CD4-positive, alpha-beta memory T cell (primary cell): ENCODE measurements around the gene VSTM2L. TPM values are rescaled to one million over a fixed set of nuclear protein-coding genes. Genes with fewer than 3 reads are reported as not detected.
"Not testable (repeated sequence)": the region's sequence is repeated elsewhere in the genome, so short reads cannot be mapped to it uniquely, and the experiment has no call there.

Source experiments
- CTCF ChIA-PET: fragments of 350-600 bp; sonication (Branson Sonifier 250); formaldehyde crosslinking; loops from one replicate; lab custom pipeline; 2021; ENCODE audit warnings: inconsistent platforms; ENCODE audit not compliant: partially characterized antibody; lab: Charles Lee
- POLR2A ChIA-PET: fragments of 350-600 bp; sonication (Branson Sonifier 250); formaldehyde crosslinking; loops from one replicate; lab custom pipeline; 2021; ENCODE audit not compliant: partially characterized antibody; lab: Charles Lee
- DNase-seq, 5 donors: peaks; one replicate each; pipeline versions ENCODE4 v3.0.0 to v3.0.0-alpha.2; 2020 to 2022; ENCODE audit warnings: mixed read lengths in 1 of 5
- H3K27ac ChIP-seq: one replicate; pipeline ENCODE4 v1.7.0; 2013; ENCODE audit warnings: low read depth, low read length
- H3K27me3 ChIP-seq: 2 replicates; pipeline ENCODE4 v1.7.0; 2013; ENCODE audit warnings: mild to moderate bottlenecking, low read length, moderate library complexity; ENCODE audit not compliant: insufficient read depth
- H3K36me3 ChIP-seq: 2 replicates; pipeline ENCODE4 v1.7.0; 2013; ENCODE audit warnings: mild to moderate bottlenecking, low read length, moderate library complexity; ENCODE audit not compliant: insufficient read depth
- H3K4me1 ChIP-seq: 2 replicates; pipeline ENCODE4 v1.7.0; 2013; ENCODE audit warnings: mild to moderate bottlenecking, low read length, moderate library complexity; ENCODE audit not compliant: insufficient read depth
- H3K4me3 ChIP-seq, 2 donors: one replicate each; pipeline ENCODE4 v1.7.0; 2013; ENCODE audit warnings: low read length in 2 of 2, mild to moderate bottlenecking in 1 of 2
- H3K9me3 ChIP-seq, 2 donors: one replicate each; pipeline ENCODE4 v1.7.0; 2013; ENCODE audit warnings: low read length in 2 of 2, control low read depth in 1 of 2; ENCODE audit not compliant: control insufficient read depth in 1 of 2
- H3K27ac Mint-ChIP-seq, 7 donors: one replicate each; pipeline ENCODE4 v1.8.0; 2020 to 2021; ENCODE audit warnings: mixed read lengths in 7 of 7, mild to moderate bottlenecking in 6 of 7, inconsistent platforms in 3 of 7, moderate library complexity in 3 of 7
- H3K27me3 Mint-ChIP-seq, 2 donors: one replicate each; pipeline ENCODE4 v1.8.0; 2020 to 2021; ENCODE audit warnings: mixed read lengths in 2 of 2
- H3K36me3 Mint-ChIP-seq, 2 donors: one replicate each; pipeline ENCODE4 v1.8.0; 2020 to 2021; ENCODE audit warnings: mixed read lengths in 2 of 2, inconsistent platforms in 1 of 2, mild to moderate bottlenecking in 1 of 2
- H3K4me1 Mint-ChIP-seq, 4 donors: one replicate each; pipeline ENCODE4 v1.8.0; 2020 to 2021; ENCODE audit warnings: mixed read lengths in 4 of 4, mild to moderate bottlenecking in 1 of 4
- H3K4me3 Mint-ChIP-seq, 8 donors: one replicate each; pipeline ENCODE4 v1.8.0; 2020 to 2021; ENCODE audit warnings: mixed read lengths in 8 of 8, mild to moderate bottlenecking in 7 of 8, moderate library complexity in 6 of 8, inconsistent platforms in 3 of 8
- H3K9me3 Mint-ChIP-seq, 8 donors: one replicate each; pipeline ENCODE4 v1.8.0; 2020 to 2021; ENCODE audit warnings: mixed read lengths in 8 of 8, mild to moderate bottlenecking in 5 of 8, inconsistent platforms in 3 of 8, moderate library complexity in 1 of 8
- intact Hi-C: fragments of 100-400 bp; cut with micrococcal nuclease; formaldehyde crosslinking; loops from one replicate; pipeline ENCODE4 v1.15.1; 2023
- polyA plus RNA-seq, 2 donors: library from polyadenylated mRNA; unstranded; fragments of 300-500 nt; fragmentation: Illumina TruSeq; gene quantifications; one replicate each; pipeline ENCODE4 v1.2.3, GENCODE V29; 2021
- total RNA-seq, 2 experiments: library from RNA; stranded (reverse); gene quantifications; one replicate each; pipeline ENCODE4 v1.2.3, GENCODE V29; 2021

Gene VSTM2L, protein sequence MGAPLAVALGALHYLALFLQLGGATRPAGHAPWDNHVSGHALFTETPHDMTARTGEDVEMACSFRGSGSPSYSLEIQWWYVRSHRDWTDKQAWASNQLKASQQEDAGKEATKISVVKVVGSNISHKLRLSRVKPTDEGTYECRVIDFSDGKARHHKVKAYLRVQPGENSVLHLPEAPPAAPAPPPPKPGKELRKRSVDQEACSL
- total RNA-seq (not detected), polyA plus RNA-seq (not detected)

- H3K4me1 ChIP-seq = no peaks in the 10 kb centered on the region
- no peak within 1 kb of the TSS for H3K27ac ChIP-seq
- no peak for DNase-seq
- no peak within 1 kb of the TSS for H3K4me3 ChIP-seq
- Mint-ChIP-seq H3K4me3 (peak within 1 kb of the TSS; percentile 7 to 87 (median 74)), H3K27ac (no peak within 1 kb of the TSS), H3K4me1 (peaks cover 8 to 15% (median 10%) of the 10 kb centered on the region in 4 donors), H3K36me3 (peaks cover 0 to 4% of the 10 kb centered on the region in 2 donors), H3K9me3 (peaks cover 0 to 7% (median 0%) of the 10 kb centered on the region in 8 donors), H3K27me3 (peaks cover 36 to 50% of the 10 kb centered on the region in 2 donors)
- ChIA-PET POLR2A (no interaction called here), CTCF (interaction anchor here (1.4 kb wide), 1 partner anchor 319 kb away, joined by 4 read pairs; no protein-coding TSS in a partner anchor)
- H3K27me3 ChIP-seq = peaks cover 9% of the 10 kb centered on the region
- H3K9me3 ChIP-seq = no peaks in the 10 kb centered on the region
- H3K36me3 ChIP-seq = no peaks in the 10 kb centered on the region
- intact Hi-C loops = no loop called here
Observed at GRCh38 chr20:37902504-37903313, at the start of gene VSTM2L. Gene VSTM2L, plus strand, starts transcription at chr20:37903127. Its CDS starts 224 bp downstream, at chr20:37903351.

DNA sequence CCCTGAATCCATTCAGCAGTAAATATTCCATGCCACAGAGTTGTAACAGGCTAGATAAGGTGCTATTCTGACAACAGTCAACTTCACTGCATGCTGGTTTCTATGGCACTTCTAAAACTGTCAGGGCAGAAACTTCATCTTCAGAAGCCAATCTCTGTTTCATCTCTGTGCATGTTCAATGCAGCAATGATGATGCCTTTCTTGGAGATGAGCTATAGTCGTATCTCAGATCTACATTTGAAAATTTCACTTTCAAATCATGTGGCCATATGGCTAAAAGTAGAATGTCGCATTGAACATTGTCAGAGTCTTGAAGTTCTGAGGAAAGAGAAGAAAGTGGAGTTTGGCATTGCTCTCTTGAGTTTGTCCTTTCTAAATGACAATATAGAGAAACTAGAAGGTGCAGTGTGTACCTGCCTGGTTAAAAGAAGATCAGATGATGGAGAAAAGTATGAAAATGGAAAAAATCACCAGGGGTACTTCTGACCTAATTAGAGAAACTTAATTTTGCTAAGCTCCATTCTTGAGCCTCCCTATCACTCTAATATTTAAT is 49.0 kb upstream of the VSTM2L start:
- no peak overlapping the region for H3K4me3 ChIP-seq
- ChIA-PET POLR2A (no interaction called here), CTCF (no interaction called here)
- Mint-ChIP-seq H3K27me3 (no peaks in the 10 kb centered on the region), H3K27ac (no peak overlapping the region), H3K9me3 (no peaks in the 10 kb centered on the region), H3K36me3 (peaks cover 53 to 58% of the 10 kb centered on the region in 2 donors), H3K4me3 (no peak overlapping the region), H3K4me1 (no peaks in the 10 kb centered on the region)
- intact Hi-C loops = no loop called here
- no peaks in the 10 kb centered on the region for H3K27me3 ChIP-seq
- no peaks in the 10 kb centered on the region for H3K9me3 ChIP-seq
- peaks cover 16% of the 10 kb centered on the region for H3K36me3 ChIP-seq
- H3K27ac ChIP-seq = no peak overlapping the region
- H3K4me1 ChIP-seq = no peaks in the 10 kb centered on the region
- DNase-seq = no peak

- intact Hi-C loops, POLR2A ChIA-PET: not testable (repeated sequence)
Observed at GRCh38 chr20:37856034-37856433, 46.9 kb upstream of the VSTM2L start.

GRCh38 chr20:37856932-37857660 is 45.8 kb upstream of the VSTM2L start:
- Mint-ChIP-seq H3K9me3 (no peaks in the 10 kb centered on the region), H3K4me1 (no peaks in the 10 kb centered on the region), H3K27me3 (no peaks in the 10 kb centered on the region), H3K4me3 (no peak overlapping the region), H3K27ac (peak overlapping the region in 1 of 7 donors; percentile 61), H3K36me3 (peaks cover 56 to 60% of the 10 kb centered on the region in 2 donors)
- no peaks in the 10 kb centered on the region for H3K9me3 ChIP-seq
- intact Hi-C loops = no loop called here
- H3K27me3 ChIP-seq = no peaks in the 10 kb centered on the region
- POLR2A ChIA-PET = interaction anchor here (0.6 kb wide), 1 partner anchor 25 kb away, joined by 3 read pairs; no protein-coding TSS in a partner anchor
- H3K4me3 ChIP-seq = no peak overlapping the region
- CTCF ChIA-PET = no interaction called here
- H3K36me3 ChIP-seq = peaks cover 19% of the 10 kb centered on the region
- no peaks in the 10 kb centered on the region for H3K4me1 ChIP-seq
- no peak for DNase-seq
- no peak overlapping the region for H3K27ac ChIP-seq

More at GRCh38 chr20:37856034-37856433, 46.9 kb upstream of the VSTM2L start:
- DNase-seq, H3K9me3 ChIP-seq, H3K4me1 ChIP-seq, H3K27ac Mint-ChIP-seq, H3K9me3 Mint-ChIP-seq, H3K27me3 ChIP-seq, H3K4me1 Mint-ChIP-seq, H3K4me3 Mint-ChIP-seq, H3K27ac ChIP-seq, CTCF ChIA-PET, H3K4me3 ChIP-seq, H3K27me3 Mint-ChIP-seq: not testable (repeated sequence)
- peaks cover 14% of the 10 kb centered on the region for H3K36me3 ChIP-seq
- H3K36me3 Mint-ChIP-seq = peaks cover 52 to 58% of the 10 kb centered on the region in 2 donors

GRCh38 chr20:37859406-37860171 is 43.3 kb upstream of the VSTM2L start:
- H3K9me3 Mint-ChIP-seq = no peaks in the 10 kb centered on the region
- H3K4me1 ChIP-seq = no peaks in the 10 kb centered on the region
- ChIA-PET CTCF (no interaction called here), POLR2A (no interaction called here)
- no peak overlapping the region for H3K27ac Mint-ChIP-seq
- H3K4me3 Mint-ChIP-seq = no peak overlapping the region
- no peaks in the 10 kb centered on the region for H3K9me3 ChIP-seq
- intact Hi-C loops = no loop called here
- no peaks in the 10 kb centered on the region for H3K27me3 Mint-ChIP-seq
- no peaks in the 10 kb centered on the region for H3K27me3 ChIP-seq
- no peak for DNase-seq
- H3K4me3 ChIP-seq = no peak overlapping the region
- H3K36me3 ChIP-seq = peaks cover 12% of the 10 kb centered on the region
- no peaks in the 10 kb centered on the region for H3K4me1 Mint-ChIP-seq
- no peak overlapping the region for H3K27ac ChIP-seq
- peaks cover 47 to 68% of the 10 kb centered on the region in 2 donors for H3K36me3 Mint-ChIP-seq

DNA sequence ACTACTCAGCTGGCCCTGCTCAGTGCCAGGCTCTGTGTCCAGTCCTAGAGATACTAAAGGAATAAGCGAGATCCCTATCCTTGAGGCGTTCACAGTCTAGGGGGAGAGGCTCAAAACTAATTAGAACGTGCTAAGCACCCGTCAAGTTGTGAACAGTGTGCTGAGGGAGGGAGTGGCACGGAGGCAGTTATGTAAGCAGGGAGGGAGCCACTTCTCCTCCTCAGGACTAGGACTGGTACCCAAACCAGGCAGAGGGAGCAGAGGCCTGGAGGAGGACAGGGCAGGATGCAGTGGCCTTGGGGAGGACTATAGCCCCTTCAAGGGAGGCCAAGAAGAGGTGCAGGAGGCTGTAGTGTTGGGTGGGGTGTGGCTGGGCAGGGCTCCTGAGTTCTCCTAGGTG is 39.6 kb upstream of the VSTM2L start:
- Mint-ChIP-seq H3K9me3 (no peaks in the 10 kb centered on the region), H3K36me3 (peaks cover 42 to 70% of the 10 kb centered on the region in 2 donors), H3K4me1 (no peaks in the 10 kb centered on the region), H3K4me3 (no peak overlapping the region), H3K27ac (no peak overlapping the region), H3K27me3 (no peaks in the 10 kb centered on the region)
- no peaks in the 10 kb centered on the region for H3K27me3 ChIP-seq
- ChIA-PET POLR2A (no interaction called here), CTCF (no interaction called here)
- intact Hi-C loops = no loop called here
- H3K9me3 ChIP-seq = no peaks in the 10 kb centered on the region
- H3K36me3 ChIP-seq = peaks cover 16% of the 10 kb centered on the region
- DNase-seq = no peak
- H3K27ac ChIP-seq = no peak overlapping the region
- H3K4me1 ChIP-seq = no peaks in the 10 kb centered on the region
- no peak overlapping the region for H3K4me3 ChIP-seq
